Testis (tissue), 2 donors: Measurements from ENCODE around the gene SYMPK.

ENCODE experiments used
- POLR2A ChIP-seq: fragments of 450-650 bp; IDR thresholded peaks from one replicate; pipeline ENCODE4 v1.6.1; 2017; ENCODE audit warnings: antibody characterized with exemption, mild to moderate bottlenecking, moderate library complexity
- TF ChIP-seq, protein P1 (sequence below), 3 experiments: fragments of 450-650 bp in 2 of 3; fragments of 200-600 bp in 1 of 3; sonication (generic) in 1 of 3; IDR thresholded peaks; one replicate each; pipeline ENCODE4 v1.5.1; 2016 to 2019; ENCODE audit warnings: antibody characterized with exemption in 3 of 3, mild to moderate bottlenecking in 2 of 3, moderate library complexity in 1 of 3

DNA sequence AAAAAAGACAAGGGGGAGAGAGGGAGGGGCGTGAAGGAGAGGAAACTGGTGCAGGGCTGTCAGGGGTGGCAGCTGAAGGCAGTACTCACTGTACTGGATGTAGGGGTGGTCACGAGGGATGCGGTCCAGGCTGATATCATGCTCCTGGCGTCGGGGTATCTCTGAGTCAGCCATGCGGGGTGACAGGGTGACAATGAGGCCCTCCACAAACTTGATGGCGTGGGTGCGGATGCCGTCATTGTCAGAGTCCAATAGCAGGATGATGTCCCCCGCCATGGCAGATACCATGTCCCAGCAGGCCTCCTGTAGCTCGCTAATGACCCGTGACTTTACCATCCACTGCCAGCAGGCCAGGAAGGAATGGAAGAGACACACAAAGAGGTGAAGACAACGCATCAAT, 15.3 kb downstream of the SYMPK start:
- TF ChIP-seq, protein P1, sequence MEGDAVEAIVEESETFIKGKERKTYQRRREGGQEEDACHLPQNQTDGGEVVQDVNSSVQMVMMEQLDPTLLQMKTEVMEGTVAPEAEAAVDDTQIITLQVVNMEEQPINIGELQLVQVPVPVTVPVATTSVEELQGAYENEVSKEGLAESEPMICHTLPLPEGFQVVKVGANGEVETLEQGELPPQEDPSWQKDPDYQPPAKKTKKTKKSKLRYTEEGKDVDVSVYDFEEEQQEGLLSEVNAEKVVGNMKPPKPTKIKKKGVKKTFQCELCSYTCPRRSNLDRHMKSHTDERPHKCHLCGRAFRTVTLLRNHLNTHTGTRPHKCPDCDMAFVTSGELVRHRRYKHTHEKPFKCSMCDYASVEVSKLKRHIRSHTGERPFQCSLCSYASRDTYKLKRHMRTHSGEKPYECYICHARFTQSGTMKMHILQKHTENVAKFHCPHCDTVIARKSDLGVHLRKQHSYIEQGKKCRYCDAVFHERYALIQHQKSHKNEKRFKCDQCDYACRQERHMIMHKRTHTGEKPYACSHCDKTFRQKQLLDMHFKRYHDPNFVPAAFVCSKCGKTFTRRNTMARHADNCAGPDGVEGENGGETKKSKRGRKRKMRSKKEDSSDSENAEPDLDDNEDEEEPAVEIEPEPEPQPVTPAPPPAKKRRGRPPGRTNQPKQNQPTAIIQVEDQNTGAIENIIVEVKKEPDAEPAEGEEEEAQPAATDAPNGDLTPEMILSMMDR (IDR thresholded peaks at IDR 0.05), result no peak
- no peak for TF ChIP-seq POLR2A
